Measurements from ENCODE around the gene ACR.

The ACR gene

GRCh38 chr22:50714631-50715179 is 23.3 kb upstream of the ACR start:
- H3F3A ChIP-seq (ENCODE audit: insufficient read depth, low read length) = no peaks in the 10 kb centered on the region
- H3K9me3 ChIP-seq (replicated peaks; ENCODE audit: insufficient read depth, low read length) = no peaks in the 10 kb centered on the region
- TF ChIP-seq EZH2 (optimal IDR thresholded peaks at IDR 0.05; ENCODE audit: low read depth, low read length) = no peak
- no peak for TF ChIP-seq EZH2phosphoT487 (IDR thresholded peaks at IDR 0.05; ENCODE audit: low read length)
- no peak for TF ChIP-seq CTCF (IDR thresholded peaks at IDR 0.05; ENCODE audit: low read length)
- H3K4me2 ChIP-seq (ENCODE audit: low read depth, low read length) = no peak overlapping the region
- no peaks in the 10 kb centered on the region for H3K27me3 ChIP-seq (replicated peaks; ENCODE audit: insufficient read depth, low read length)
- no peak overlapping the region for H3K4me3 ChIP-seq (ENCODE audit: low read length)
- no peak overlapping the region for H3K27ac ChIP-seq (ENCODE audit: low read length)
- H3K9me2 ChIP-seq (replicated peaks; ENCODE audit: insufficient read depth, low read length) = no peaks in the 10 kb centered on the region
- H2AFZ ChIP-seq (ENCODE audit: low read length) = no peak overlapping the region
- no peaks in the 10 kb centered on the region for H3K79me2 ChIP-seq (ENCODE audit: low read length)
- H3K9ac ChIP-seq (ENCODE audit: low read length) = no peak overlapping the region
- no peaks in the 10 kb centered on the region for H3K36me3 ChIP-seq (replicated peaks; ENCODE audit: insufficient read depth, low read length)
- no peaks in the 10 kb centered on the region for H4K20me1 ChIP-seq (ENCODE audit: insufficient read depth, low read length)
- no peaks in the 10 kb centered on the region for H3K4me1 ChIP-seq (ENCODE audit: low read length)
- no peak for DNase-seq

- no peaks in the 10 kb centered on the region for H3K9me3 ChIP-seq (replicated peaks; ENCODE audit: insufficient read depth, low read length)
- no peak overlapping the region for H3K4me2 ChIP-seq (ENCODE audit: low read depth, low read length)
- no peak overlapping the region for H3K27ac ChIP-seq (ENCODE audit: low read length)
- H2AFZ ChIP-seq (ENCODE audit: low read length) = no peak overlapping the region
- H3K36me3 ChIP-seq (replicated peaks; ENCODE audit: insufficient read depth, low read length) = no peaks in the 10 kb centered on the region
- H4K20me1 ChIP-seq (ENCODE audit: insufficient read depth, low read length) = no peaks in the 10 kb centered on the region
- no peak overlapping the region for H3K9ac ChIP-seq (ENCODE audit: low read length)
- no peak for DNase-seq
- no peaks in the 10 kb centered on the region for H3K79me2 ChIP-seq (ENCODE audit: low read length)
- H3K4me3 ChIP-seq (ENCODE audit: low read length) = no peak overlapping the region
- H3K9me2 ChIP-seq (replicated peaks; ENCODE audit: insufficient read depth, low read length) = no peaks in the 10 kb centered on the region
- no peak for TF ChIP-seq CTCF (IDR thresholded peaks at IDR 0.05; ENCODE audit: low read length)
- no peak for TF ChIP-seq EZH2phosphoT487 (IDR thresholded peaks at IDR 0.05; ENCODE audit: low read length)
- no peak for TF ChIP-seq EZH2 (optimal IDR thresholded peaks at IDR 0.05; ENCODE audit: low read depth, low read length)
- no peaks in the 10 kb centered on the region for H3K27me3 ChIP-seq (replicated peaks; ENCODE audit: insufficient read depth, low read length)
- no peaks in the 10 kb centered on the region for H3K4me1 ChIP-seq (ENCODE audit: low read length)
- no peaks in the 10 kb centered on the region for H3F3A ChIP-seq (ENCODE audit: insufficient read depth, low read length)
Measured at GRCh38 chr22:50715250-50715649, 22.8 kb upstream of the ACR start.

- Histone ChIP-seq H3K4me3 (ENCODE audit: low read length) (no peak overlapping the region), H3K79me2 (ENCODE audit: low read length) (no peaks in the 10 kb centered on the region), H3K27me3 (replicated peaks; ENCODE audit: insufficient read depth, low read length) (no peaks in the 10 kb centered on the region), H3K36me3 (replicated peaks; ENCODE audit: insufficient read depth, low read length) (no peaks in the 10 kb centered on the region), H4K20me1 (ENCODE audit: insufficient read depth, low read length) (no peaks in the 10 kb centered on the region), H3K9ac (ENCODE audit: low read length) (no peak overlapping the region), H3K9me2 (replicated peaks; ENCODE audit: insufficient read depth, low read length) (no peaks in the 10 kb centered on the region), H3K4me1 (ENCODE audit: low read length) (no peaks in the 10 kb centered on the region), H3K9me3 (replicated peaks; ENCODE audit: insufficient read depth, low read length) (no peaks in the 10 kb centered on the region), H3K4me2 (ENCODE audit: low read depth, low read length) (no peak overlapping the region), H3K27ac (ENCODE audit: low read length) (no peak overlapping the region), H2AFZ (ENCODE audit: low read length) (no peak overlapping the region), H3F3A (ENCODE audit: insufficient read depth, low read length) (no peaks in the 10 kb centered on the region)
- TF ChIP-seq EZH2phosphoT487 (IDR thresholded peaks at IDR 0.05; ENCODE audit: low read length) (no peak), EZH2 (optimal IDR thresholded peaks at IDR 0.05; ENCODE audit: low read depth, low read length) (no peak), CTCF (IDR thresholded peaks at IDR 0.05; ENCODE audit: low read length) (no peak)
- no peak for DNase-seq
Measured at GRCh38 chr22:50715776-50716175, 22.2 kb upstream of the ACR start.
